Neural progenitor cell (in vitro differentiated cells): Measurements from ENCODE around the gene FANCD2OS.

Experiments used
- EZH2phosphoT487 ChIP-seq: fragments of 200-600 bp; sonication (generic); IDR thresholded peaks from 2 replicates; pipeline ENCODE4 v1.6.1; 2017; ENCODE audit warnings: antibody characterized with exemption
- TF ChIP-seq, protein P1 (sequence below): fragments of 200-600 bp; sonication (generic); IDR thresholded peaks from 2 replicates; pipeline ENCODE4 v1.5.1; 2017; ENCODE audit warnings: antibody characterized with exemption, mild to moderate bottlenecking

DNA sequence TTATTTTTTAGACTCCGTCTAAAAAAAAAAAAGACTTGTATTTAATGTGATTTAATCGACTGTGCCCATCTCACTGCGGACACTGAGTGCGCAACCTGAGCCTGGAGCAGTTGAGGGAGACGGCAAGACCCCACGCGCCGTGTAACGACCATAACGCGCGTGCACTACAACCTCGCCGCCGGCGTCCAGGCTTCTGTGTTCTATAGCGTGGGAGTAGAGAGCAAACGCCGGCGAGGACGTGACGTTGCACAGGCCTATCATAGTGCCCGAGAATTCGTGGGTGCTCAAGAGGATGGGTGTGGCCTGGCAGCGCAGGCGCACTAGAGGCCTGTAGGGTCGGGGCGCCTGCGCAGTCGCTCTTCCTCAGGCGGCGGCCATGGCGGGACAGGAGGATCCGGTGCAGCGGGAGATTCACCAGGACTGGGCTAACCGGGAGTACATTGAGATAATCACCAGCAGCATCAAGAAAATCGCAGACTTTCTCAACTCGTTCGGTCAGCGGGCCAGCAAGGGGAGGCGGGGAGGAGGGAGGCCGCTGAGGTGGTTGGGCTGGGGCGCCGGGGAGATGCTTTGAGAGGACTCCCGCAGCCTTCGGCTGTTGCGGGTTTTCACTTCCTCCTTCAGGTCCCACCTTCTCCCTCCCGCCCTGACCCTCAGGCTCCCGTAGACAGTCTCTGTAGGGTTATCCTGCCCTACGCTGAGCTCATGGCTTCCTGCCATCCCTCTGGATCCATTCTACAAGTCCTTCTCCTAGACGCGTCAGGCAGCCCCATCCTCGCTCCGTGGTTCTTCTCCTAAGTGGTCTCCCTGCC lies 7.5 kb upstream of the FANCD2OS start, which contains the start of gene BRK1:
- TF ChIP-seq, protein P1, sequence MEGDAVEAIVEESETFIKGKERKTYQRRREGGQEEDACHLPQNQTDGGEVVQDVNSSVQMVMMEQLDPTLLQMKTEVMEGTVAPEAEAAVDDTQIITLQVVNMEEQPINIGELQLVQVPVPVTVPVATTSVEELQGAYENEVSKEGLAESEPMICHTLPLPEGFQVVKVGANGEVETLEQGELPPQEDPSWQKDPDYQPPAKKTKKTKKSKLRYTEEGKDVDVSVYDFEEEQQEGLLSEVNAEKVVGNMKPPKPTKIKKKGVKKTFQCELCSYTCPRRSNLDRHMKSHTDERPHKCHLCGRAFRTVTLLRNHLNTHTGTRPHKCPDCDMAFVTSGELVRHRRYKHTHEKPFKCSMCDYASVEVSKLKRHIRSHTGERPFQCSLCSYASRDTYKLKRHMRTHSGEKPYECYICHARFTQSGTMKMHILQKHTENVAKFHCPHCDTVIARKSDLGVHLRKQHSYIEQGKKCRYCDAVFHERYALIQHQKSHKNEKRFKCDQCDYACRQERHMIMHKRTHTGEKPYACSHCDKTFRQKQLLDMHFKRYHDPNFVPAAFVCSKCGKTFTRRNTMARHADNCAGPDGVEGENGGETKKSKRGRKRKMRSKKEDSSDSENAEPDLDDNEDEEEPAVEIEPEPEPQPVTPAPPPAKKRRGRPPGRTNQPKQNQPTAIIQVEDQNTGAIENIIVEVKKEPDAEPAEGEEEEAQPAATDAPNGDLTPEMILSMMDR: no peak
- no peak for TF ChIP-seq EZH2phosphoT487
